Colonic mucosa (tissue), 4 donors: Measurements from ENCODE around the gene SPACA7. TPM values are rescaled to one million over a fixed set of nuclear protein-coding genes. Genes with fewer than 3 reads are reported as not detected.
"Not testable (repeated sequence)": the region's sequence is repeated elsewhere in the genome, so short reads cannot be mapped to it uniquely, and the experiment has no call there.

Experiments used
- DNase-seq: peaks from one replicate; pipeline ENCODE4 v3.0.0-alpha.2; 2020
- H3K27ac ChIP-seq: fragments of 200-600 bp; one replicate; pipeline ENCODE4 v1.8.0; 2021
- H3K27me3 ChIP-seq: fragments of 200-600 bp; one replicate; pipeline ENCODE4 v1.8.0; 2021
- H3K36me3 ChIP-seq: fragments of 200-600 bp; one replicate; pipeline ENCODE4 v1.8.0; 2021
- H3K4me1 ChIP-seq: fragments of 200-600 bp; one replicate; pipeline ENCODE4 v1.8.0; 2021; ENCODE audit warnings: mild to moderate bottlenecking
- H3K4me3 ChIP-seq: fragments of 200-600 bp; one replicate; pipeline ENCODE4 v1.8.0; 2021
- H3K9ac ChIP-seq, 2 donors: one replicate each; pipeline ENCODE4 v1.7.0; 2013; ENCODE audit warnings: control low read depth in 2 of 2, low read depth in 2 of 2, low read length in 2 of 2
- H3K9me3 ChIP-seq: fragments of 200-600 bp; one replicate; pipeline ENCODE4 v1.8.0; 2021
- CTCF ChIP-seq: fragments of 200-600 bp; IDR thresholded peaks from one replicate; pipeline ENCODE4 v1.8.0; 2022; ENCODE audit warnings: antibody characterized with exemption, mild to moderate bottlenecking
- intact Hi-C: fragments of 100-400 bp; cut with DNase I; formaldehyde crosslinking; loops from one replicate; pipeline ENCODE4 v1.14.1; 2022
- total RNA-seq, 2 donors: library from RNA; stranded (reverse); fragmentation: NEBNext Ultra II Directional in 1 of 2; extraction: Animal tissue kit (Norgen Biotek cat#: 25700) in 1 of 2; gene quantifications; one replicate each; pipeline ENCODE4 v1.2.1, GENCODE V29; 2021
- donor health status: healthy.
- donor health status: DM: no; HTN: no; CAD: no.
- donor health status: DM: no; HTN: no; CAD: no.

SPACA7 gene
- total RNA-seq, 2 donors from 2014 or later, result not detected

- intact Hi-C loops, result no loop called here
- Histone ChIP-seq H3K27me3 (no peaks in the 10 kb centered on the region), H3K27ac (no peak overlapping the region), H3K9ac (no peak overlapping the region), H3K36me3 (no peaks in the 10 kb centered on the region), H3K9me3 (no peaks in the 10 kb centered on the region), H3K4me1 (no peaks in the 10 kb centered on the region), H3K4me3 (no peak overlapping the region)
- no peak for TF ChIP-seq CTCF
- DNase-seq, result no peak
Measured at GRCh38 chr13:112368883-112369282, 7.3 kb upstream of the SPACA7 start.

GRCh38 chr13:112370311-112370710 is 5.8 kb upstream of the SPACA7 start:
- intact Hi-C loops, result no loop called here
- Histone ChIP-seq H3K9me3 (no peaks in the 10 kb centered on the region), H3K9ac (no peak overlapping the region), H3K36me3 (no peaks in the 10 kb centered on the region), H3K27me3 (no peaks in the 10 kb centered on the region), H3K27ac (no peak overlapping the region), H3K4me1 (no peaks in the 10 kb centered on the region), H3K4me3 (no peak overlapping the region)
- TF ChIP-seq CTCF, result no peak
- no peak for DNase-seq

GRCh38 chr13:112374271-112374670 is 1.9 kb upstream of the SPACA7 start:
- Histone ChIP-seq H3K4me1 (no peaks in the 10 kb centered on the region), H3K36me3 (no peaks in the 10 kb centered on the region), H3K4me3 (no peak overlapping the region), H3K27ac (no peak overlapping the region), H3K27me3 (no peaks in the 10 kb centered on the region), H3K9me3 (no peaks in the 10 kb centered on the region), H3K9ac (no peak overlapping the region)
- DNase-seq, result no peak
- intact Hi-C loops, result no loop called here
- TF ChIP-seq CTCF, result no peak

- no peaks in the 10 kb centered on the region for H3K27me3 ChIP-seq
- H3K36me3 ChIP-seq, result no peaks in the 10 kb centered on the region
- H3K4me1 ChIP-seq, result no peaks in the 10 kb centered on the region
- no peak overlapping the region for H3K9ac ChIP-seq
- no peaks in the 10 kb centered on the region for H3K9me3 ChIP-seq
- TF ChIP-seq CTCF, result no peak
- intact Hi-C loops, result no loop called here
- DNase-seq, result no peak
- no peak overlapping the region for H3K27ac ChIP-seq
- H3K4me3 ChIP-seq, result no peak overlapping the region
Measured at GRCh38 chr13:112391746-112392145, 15.6 kb downstream of the SPACA7 start.

GRCh38 chr13:112392719-112393118 is 16.6 kb downstream of the SPACA7 start:
- Histone ChIP-seq H3K4me1 (no peaks in the 10 kb centered on the region), H3K27me3 (no peaks in the 10 kb centered on the region), H3K4me3 (no peak overlapping the region), H3K27ac (no peak overlapping the region), H3K9ac (no peak overlapping the region), H3K9me3 (no peaks in the 10 kb centered on the region), H3K36me3 (no peaks in the 10 kb centered on the region)
- TF ChIP-seq CTCF, result no peak
- no peak for DNase-seq
- intact Hi-C loops, result no loop called here

- H3K4me1 ChIP-seq, H3K27me3 ChIP-seq, intact Hi-C loops, H3K36me3 ChIP-seq, H3K27ac ChIP-seq, H3K9me3 ChIP-seq, H3K9ac ChIP-seq, H3K4me3 ChIP-seq, DNase-seq: not testable (repeated sequence)
Measured at GRCh38 chr13:112395022-112395421, 18.9 kb downstream of the SPACA7 start.

- H3K27me3 ChIP-seq, H3K36me3 ChIP-seq, H3K4me3 ChIP-seq, H3K4me1 ChIP-seq, intact Hi-C loops, H3K9ac ChIP-seq, H3K27ac ChIP-seq, DNase-seq, H3K9me3 ChIP-seq: not testable (repeated sequence)
Measured at GRCh38 chr13:112395941-112396340, 19.8 kb downstream of the SPACA7 start.
